Kidney (tissue), 14 donors: ENCODE measurements around the gene CCNY. TPM values are rescaled to one million over a fixed set of nuclear protein-coding genes. Genes with fewer than 3 reads are reported as not detected.

Experiments
- DNase-seq, 5 donors: peaks; one replicate each; pipeline ENCODE4 v3.0.0-alpha.2; 2013 to 2020
- FAIRE-seq: peaks from 2 replicates; lab custom pipeline; 2012; peaks lifted over from hg19 to GRCh38; lab: Jason Lieb, UNC
- H3K27ac ChIP-seq, 2 donors: one replicate each; pipeline ENCODE4 v1.7.0; 2013; ENCODE audit warnings: low read depth in 2 of 2, low read length in 2 of 2, inconsistent platforms in 1 of 2
- H3K27me3 ChIP-seq: one replicate; pipeline ENCODE4 v1.7.1; 2013; ENCODE audit warnings: low read length, inconsistent platforms; ENCODE audit not compliant: control insufficient read depth, insufficient read depth
- H3K36me3 ChIP-seq, 3 donors: one replicate each; pipeline versions ENCODE4 v1.7.0 to v1.7.1; 2013; ENCODE audit warnings: low read length in 3 of 3, control low read depth in 1 of 3, inconsistent platforms in 1 of 3; ENCODE audit not compliant: insufficient read depth in 3 of 3, control insufficient read depth in 2 of 3
- H3K4me1 ChIP-seq, 3 donors: one replicate each; pipeline versions ENCODE4 v1.7.0 to v1.7.1; 2013; ENCODE audit warnings: low read length in 3 of 3, inconsistent platforms in 1 of 3, low read depth in 1 of 3; ENCODE audit not compliant: control insufficient read depth in 2 of 3, insufficient read depth in 2 of 3
- H3K4me3 ChIP-seq, 3 donors: one replicate each; pipeline versions ENCODE4 v1.7.0 to v1.8.1; 2013; ENCODE audit warnings: low read length in 3 of 3, control low read depth in 1 of 3, inconsistent platforms in 1 of 3
- H3K9ac ChIP-seq, 3 donors: one replicate each; pipeline versions ENCODE4 v1.7.0 to v1.7.1; 2013; ENCODE audit warnings: low read length in 3 of 3, control low read depth in 1 of 3, inconsistent platforms in 1 of 3
- H3K9me3 ChIP-seq, 3 donors: one replicate each; pipeline versions ENCODE4 v1.7.0 to v1.7.1; 2013; ENCODE audit warnings: low read length in 3 of 3, control low read depth in 1 of 3, inconsistent platforms in 1 of 3; ENCODE audit not compliant: control insufficient read depth in 2 of 3, insufficient read depth in 1 of 3
- CTCF ChIP-seq: IDR thresholded peaks from 3 replicates; pipeline ENCODE4 v1.5.1; 2012; ENCODE audit warnings: mild to moderate bottlenecking, moderate library complexity, borderline replicate concordance; ENCODE audit not compliant: insufficient read depth; ENCODE audit errors: extremely low read depth
- intact Hi-C: fragments of 100-400 bp; cut with DNase I; formaldehyde crosslinking; loops from one replicate; pipeline ENCODE4 v1.11.1; 2022
- polyA plus RNA-seq: library from polyadenylated mRNA; stranded (reverse); fragments of 350-450 nt; fragmentation: Illumina TruSeq; extraction: RNeasy Lipid Tissue Mini Kit (QIAGEN cat#74804); gene quantifications from one replicate; pipeline ENCODE4 v1.2.3, GENCODE V29; 2014; ENCODE audit warnings: low read depth, low replicate concordance; ENCODE audit not compliant: insufficient read depth
- total RNA-seq: library from RNA; stranded (reverse); fragmentation: NEBNext Ultra II Directional; extraction: Animal tissue kit (Norgen Biotek cat#: 25700); gene quantifications from one replicate; pipeline ENCODE4 v1.2.1, GENCODE V29; 2021
- donor health status: control.
- donor health status: control.
- donor health status: control.
- donor health status: control.
- donor health status: control.
- donor health status: DM: yes; HTN: yes; CAD: no.
- donor health status: Normal renal cell carcinoma (clear cell type).

CCNY gene
- total and polyA plus RNA-seq, 2 donors from 2014 or later = 45.6 to 77.2 TPM

GRCh38 chr10:35574924-35575352 lies 238.6 kb downstream of the CCNY start:
- TF ChIP-seq CTCF = no peak
- H3K9ac ChIP-seq = no peak overlapping the region
- FAIRE-seq (no peak), DNase-seq (no peak)
- no peaks in the 10 kb centered on the region for H3K4me1 ChIP-seq
- H3K9me3 ChIP-seq = no peaks in the 10 kb centered on the region
- H3K36me3 ChIP-seq = peaks cover 0 to 2% (median 0%) of the 10 kb centered on the region in 3 donors
- H3K27ac ChIP-seq = no peak overlapping the region
- no peaks in the 10 kb centered on the region for H3K27me3 ChIP-seq
- intact Hi-C loops = no loop called here
- H3K4me3 ChIP-seq = no peak overlapping the region

- Histone ChIP-seq H3K9ac (no peak overlapping the region), H3K4me1 (no peaks in the 10 kb centered on the region), H3K27me3 (no peaks in the 10 kb centered on the region), H3K27ac (no peak overlapping the region), H3K9me3 (no peaks in the 10 kb centered on the region), H3K36me3 (peaks cover 0 to 2% (median 0%) of the 10 kb centered on the region in 3 donors), H3K4me3 (no peak overlapping the region)
- TF ChIP-seq CTCF = no peak
- DNase-seq = no peak
- FAIRE-seq = no peak
- intact Hi-C loops = no loop called here
Measured at GRCh38 chr10:35575640-35576039, 239.3 kb downstream of the CCNY start.

DNA sequence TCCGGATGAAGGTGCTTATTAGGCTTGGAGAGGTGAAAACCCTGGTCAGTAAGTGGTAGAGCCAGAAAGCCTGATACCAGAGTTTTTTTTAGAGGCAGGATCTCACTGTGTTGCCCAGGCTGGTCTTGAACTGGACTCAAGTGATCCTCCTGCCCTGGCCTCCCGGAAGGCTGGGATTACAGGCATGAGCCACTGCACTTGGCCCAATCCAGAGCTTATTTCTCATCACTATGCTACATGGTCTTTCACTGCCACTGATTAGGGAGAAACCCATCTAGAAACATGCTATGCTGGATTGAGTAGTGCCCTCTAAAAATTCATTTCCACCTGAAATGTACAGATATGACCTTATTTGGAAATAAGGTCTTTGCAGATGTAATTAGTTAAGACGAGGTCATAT lies 240.4 kb downstream of the CCNY start:
- FAIRE-seq = no peak
- Histone ChIP-seq H3K36me3 (peaks cover 0 to 2% (median 0%) of the 10 kb centered on the region in 3 donors), H3K9ac (no peak overlapping the region), H3K27me3 (no peaks in the 10 kb centered on the region), H3K27ac (no peak overlapping the region), H3K9me3 (no peaks in the 10 kb centered on the region), H3K4me1 (no peaks in the 10 kb centered on the region), H3K4me3 (no peak overlapping the region)
- TF ChIP-seq CTCF = no peak
- no peak for DNase-seq
- intact Hi-C loops = no loop called here
